Activated naive CD8-positive, alpha-beta T cell treated with anti-CD3 and anti-CD28 coated beads, Interleukin-2, amount 50 U/mL, for 24 hours (primary cell): Measurements from ENCODE around the gene EMP1.

Experiments
- ATAC-seq: fragments of 150-1000 bp; cut with Tn5 transposase; one replicate; pipeline ENCODE4 v1.10.0; 2021
- DNase-seq: peaks from one replicate; pipeline ENCODE4 v3.0.0; 2021
- H3K27ac Mint-ChIP-seq: one replicate; pipeline ENCODE4 v1.8.0; 2021; ENCODE audit warnings: mild to moderate bottlenecking, mixed read lengths
- H3K27me3 Mint-ChIP-seq: one replicate; pipeline ENCODE4 v1.8.0; 2021; ENCODE audit warnings: mixed read lengths
- H3K36me3 Mint-ChIP-seq: one replicate; pipeline ENCODE4 v1.8.0; 2021; ENCODE audit warnings: low read depth, mixed read lengths
- H3K4me1 Mint-ChIP-seq: one replicate; pipeline ENCODE4 v1.8.0; 2021; ENCODE audit warnings: mixed read lengths
- H3K4me3 Mint-ChIP-seq: one replicate; pipeline ENCODE4 v1.8.0; 2021; ENCODE audit warnings: mild to moderate bottlenecking, moderate library complexity, mixed read lengths
- H3K9me3 Mint-ChIP-seq: one replicate; pipeline ENCODE4 v1.8.0; 2021; ENCODE audit warnings: mixed read lengths

Gene EMP1

DNA sequence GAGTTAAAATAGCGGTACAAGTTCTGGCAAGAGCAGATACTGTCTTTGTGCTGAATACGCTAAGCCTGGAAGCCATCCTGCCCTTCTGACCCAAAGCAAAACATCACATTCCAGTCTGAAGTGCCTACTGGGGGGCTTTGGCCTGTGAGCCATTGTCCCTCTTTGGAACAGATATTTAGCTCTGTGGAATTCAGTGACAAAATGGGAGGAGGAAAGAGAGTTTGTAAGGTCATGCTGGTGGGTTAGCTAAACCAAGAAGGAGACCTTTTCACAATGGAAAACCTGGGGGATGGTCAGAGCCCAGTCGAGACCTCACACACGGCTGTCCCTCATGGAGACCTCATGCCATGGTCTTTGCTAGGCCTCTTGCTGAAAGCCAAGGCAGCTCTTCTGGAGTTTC lies 18.5 kb downstream of the EMP1 start:
- Mint-ChIP-seq H3K27ac (no peak overlapping the region), H3K27me3 (peaks cover 2% of the 10 kb centered on the region), H3K9me3 (no peaks in the 10 kb centered on the region), H3K36me3 (no peaks in the 10 kb centered on the region), H3K4me1 (peaks cover 20% of the 10 kb centered on the region), H3K4me3 (no peak overlapping the region)
- ATAC-seq (no peak), DNase-seq (no peak)

DNA sequence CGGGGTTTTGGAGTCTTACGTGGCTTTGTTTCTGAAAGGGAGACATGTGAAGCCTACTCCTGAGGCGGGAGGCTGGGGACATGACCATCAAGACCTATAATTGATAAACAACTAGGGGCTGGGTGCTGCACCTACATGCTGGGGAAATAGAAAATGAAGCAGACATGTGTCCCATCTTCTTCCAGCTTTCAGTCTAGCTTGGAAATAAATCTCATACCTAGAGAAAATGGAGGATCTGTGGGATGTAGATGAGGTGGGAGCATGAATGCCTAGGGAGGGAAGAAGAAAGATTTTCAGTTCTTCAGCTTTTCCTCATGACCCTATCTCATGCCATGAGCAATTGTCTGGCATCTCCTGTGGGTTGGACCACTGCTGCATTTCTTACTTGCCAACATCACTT lies 22.1 kb downstream of the EMP1 start:
- H3K4me3 Mint-ChIP-seq, result no peak overlapping the region
- no peaks in the 10 kb centered on the region for H3K36me3 Mint-ChIP-seq
- no peaks in the 10 kb centered on the region for H3K9me3 Mint-ChIP-seq
- DNase-seq, result no peak
- no peak overlapping the region for H3K27ac Mint-ChIP-seq
- ATAC-seq, result no peak
- no peaks in the 10 kb centered on the region for H3K4me1 Mint-ChIP-seq
- peaks cover 2% of the 10 kb centered on the region for H3K27me3 Mint-ChIP-seq

DNA sequence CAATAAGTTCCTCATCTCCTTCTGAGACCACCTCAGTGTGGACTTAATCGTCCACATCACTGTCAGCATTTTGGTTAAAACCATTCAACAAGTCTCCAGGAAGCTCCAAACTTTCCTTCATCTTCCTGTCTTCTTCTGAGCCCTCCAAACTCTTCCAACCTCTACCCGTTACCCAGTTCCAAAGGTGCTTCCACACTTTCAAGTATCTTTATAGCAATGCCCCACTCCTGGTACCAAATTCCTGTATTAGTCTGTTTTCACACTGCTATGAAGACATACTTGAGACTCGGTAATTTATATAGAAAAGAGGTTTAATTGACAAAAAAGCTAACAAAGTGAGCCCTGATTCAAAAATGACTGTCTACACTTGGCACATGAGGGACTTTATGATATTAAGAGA lies 22.8 kb downstream of the EMP1 start:
- Mint-ChIP-seq H3K27me3 (peaks cover 6% of the 10 kb centered on the region), H3K4me3 (no peak overlapping the region), H3K27ac (no peak overlapping the region), H3K36me3 (no peaks in the 10 kb centered on the region), H3K9me3 (no peaks in the 10 kb centered on the region), H3K4me1 (no peaks in the 10 kb centered on the region)
- ATAC-seq, result no peak
- no peak for DNase-seq

- Mint-ChIP-seq H3K27ac (no peak overlapping the region), H3K4me1 (no peaks in the 10 kb centered on the region), H3K36me3 (no peaks in the 10 kb centered on the region), H3K4me3 (no peak overlapping the region), H3K9me3 (no peaks in the 10 kb centered on the region), H3K27me3 (peaks cover 7% of the 10 kb centered on the region)
- DNase-seq, result no peak
- ATAC-seq, result no peak
Observed at GRCh38 chr12:13220838-13221237, 24.3 kb downstream of the EMP1 start.

DNA sequence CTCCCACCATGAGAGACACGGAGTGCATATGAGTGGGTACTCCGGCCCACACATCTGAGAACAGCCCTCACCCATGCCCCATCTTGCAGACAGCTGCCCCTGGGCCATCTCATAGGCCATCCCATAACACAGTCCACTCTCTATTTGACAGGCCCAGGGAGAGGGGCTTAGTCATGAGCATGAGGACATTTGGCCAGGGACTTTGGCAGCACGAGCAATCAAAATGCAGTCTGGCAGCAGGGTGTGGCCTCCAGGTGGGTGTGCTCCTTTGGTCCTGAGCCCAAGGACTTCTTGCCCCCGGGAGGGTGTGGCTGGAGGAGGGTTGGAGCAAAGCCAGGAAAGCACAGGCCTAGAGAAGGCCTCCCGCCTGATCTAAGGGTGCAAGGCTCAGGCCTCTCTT lies 25.6 kb downstream of the EMP1 start:
- no peaks in the 10 kb centered on the region for H3K9me3 Mint-ChIP-seq
- DNase-seq, result no peak
- no peaks in the 10 kb centered on the region for H3K36me3 Mint-ChIP-seq
- H3K4me3 Mint-ChIP-seq, result no peak overlapping the region
- H3K27me3 Mint-ChIP-seq, result peaks cover 12% of the 10 kb centered on the region
- peak; percentile 10 for ATAC-seq
- H3K27ac Mint-ChIP-seq, result no peak overlapping the region
- H3K4me1 Mint-ChIP-seq, result no peaks in the 10 kb centered on the region

DNA sequence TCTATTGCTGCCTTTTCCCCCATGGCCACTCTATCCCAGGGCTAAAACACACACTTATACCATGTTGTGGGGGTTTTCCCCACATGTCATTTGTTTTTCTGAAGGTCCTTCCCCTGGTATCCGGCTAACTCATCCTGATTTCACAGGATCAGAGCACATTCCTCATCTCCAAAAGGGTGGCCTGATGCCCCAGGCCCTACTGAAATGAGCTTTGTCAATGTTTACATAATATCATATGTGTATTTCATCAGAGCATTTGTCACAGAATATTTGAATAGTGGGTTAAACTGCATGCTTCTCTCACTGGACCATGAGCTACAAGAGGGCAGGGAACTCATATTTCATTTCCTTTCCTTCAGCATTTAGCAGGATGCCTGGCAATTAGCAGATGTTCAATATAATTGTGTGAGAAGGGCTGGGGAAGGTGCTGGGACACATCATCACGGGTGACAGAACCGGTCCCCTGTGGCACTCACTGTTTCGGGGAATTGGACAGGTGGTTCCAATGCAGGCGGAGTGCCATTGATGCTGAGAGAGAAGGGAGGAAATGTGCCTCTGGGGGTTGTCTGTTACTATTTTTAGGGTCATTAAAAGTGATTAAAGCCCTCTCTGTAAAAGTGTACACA lies 26.8 kb downstream of the EMP1 start:
- Mint-ChIP-seq H3K27ac (no peak overlapping the region), H3K36me3 (no peaks in the 10 kb centered on the region), H3K4me3 (no peak overlapping the region), H3K9me3 (no peaks in the 10 kb centered on the region), H3K27me3 (peaks cover 15% of the 10 kb centered on the region), H3K4me1 (no peaks in the 10 kb centered on the region)
- ATAC-seq (no peak), DNase-seq (no peak)

- DNase-seq (no peak), ATAC-seq (no peak)
- H3K9me3 Mint-ChIP-seq, result no peaks in the 10 kb centered on the region
- no peaks in the 10 kb centered on the region for H3K4me1 Mint-ChIP-seq
- no peak overlapping the region for H3K27ac Mint-ChIP-seq
- no peaks in the 10 kb centered on the region for H3K36me3 Mint-ChIP-seq
- H3K27me3 Mint-ChIP-seq, result peaks cover 19% of the 10 kb centered on the region
- H3K4me3 Mint-ChIP-seq, result no peak overlapping the region
Observed at GRCh38 chr12:13223941-13224340, 27.4 kb downstream of the EMP1 start.

DNA sequence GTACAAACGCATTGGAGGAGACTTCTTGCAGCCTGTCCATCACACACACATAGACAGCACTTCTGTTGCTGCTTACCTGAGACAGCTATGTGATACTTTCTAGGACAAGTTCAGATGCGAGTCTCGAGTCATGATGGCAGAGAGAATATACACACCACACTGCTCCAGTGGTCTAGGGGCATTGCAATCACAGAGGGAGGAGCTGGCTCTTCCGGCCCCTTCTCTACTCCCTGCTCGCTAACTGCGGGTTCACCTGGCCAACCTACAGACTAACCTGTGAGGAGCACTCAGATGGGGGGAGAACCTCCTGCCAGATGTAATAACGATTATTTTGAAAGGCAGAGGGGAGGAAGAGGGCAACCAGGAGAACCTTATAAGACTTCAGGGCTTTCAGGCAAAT lies 30.7 kb downstream of the EMP1 start:
- Mint-ChIP-seq H3K27me3 (peaks cover 21% of the 10 kb centered on the region), H3K4me1 (no peaks in the 10 kb centered on the region), H3K36me3 (no peaks in the 10 kb centered on the region), H3K9me3 (no peaks in the 10 kb centered on the region), H3K27ac (no peak overlapping the region), H3K4me3 (no peak overlapping the region)
- no peak for DNase-seq
- ATAC-seq, result no peak

GRCh38 chr12:13228579-13228978 lies 32.1 kb downstream of the EMP1 start:
- H3K9me3 Mint-ChIP-seq, result no peaks in the 10 kb centered on the region

DNA sequence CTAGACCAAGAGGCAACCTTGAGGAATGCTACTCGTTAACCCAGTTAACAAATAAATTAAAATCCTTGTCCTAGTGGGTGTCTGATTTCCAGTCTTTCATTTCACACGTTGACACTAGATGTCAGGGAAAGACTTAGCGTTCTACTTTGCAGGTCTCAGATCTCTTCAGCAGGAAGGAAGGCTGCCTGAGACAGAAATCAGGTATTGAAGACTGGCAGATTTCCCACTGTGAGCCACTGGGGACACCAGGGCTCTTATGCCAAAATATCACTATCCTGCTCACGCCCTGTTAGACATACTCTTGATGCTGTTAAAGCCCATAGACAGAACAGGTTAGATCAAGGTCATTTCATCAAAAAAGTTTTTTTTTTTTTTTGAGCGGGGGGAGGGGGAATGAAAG lies 33.0 kb downstream of the EMP1 start:
- Mint-ChIP-seq H3K9me3 (no peaks in the 10 kb centered on the region), H3K27me3 (peaks cover 17% of the 10 kb centered on the region), H3K27ac (no peak overlapping the region), H3K4me3 (no peak overlapping the region), H3K4me1 (no peaks in the 10 kb centered on the region), H3K36me3 (no peaks in the 10 kb centered on the region)
- ATAC-seq, result no peak
- no peak for DNase-seq

More at GRCh38 chr12:13228579-13228978, 32.1 kb downstream of the EMP1 start:
- H3K27me3 Mint-ChIP-seq, result peaks cover 21% of the 10 kb centered on the region
- H3K4me3 Mint-ChIP-seq, result no peak overlapping the region
- H3K27ac Mint-ChIP-seq, result no peak overlapping the region
- no peaks in the 10 kb centered on the region for H3K4me1 Mint-ChIP-seq
- no peak for ATAC-seq
- DNase-seq, result no peak
- no peaks in the 10 kb centered on the region for H3K36me3 Mint-ChIP-seq

DNA sequence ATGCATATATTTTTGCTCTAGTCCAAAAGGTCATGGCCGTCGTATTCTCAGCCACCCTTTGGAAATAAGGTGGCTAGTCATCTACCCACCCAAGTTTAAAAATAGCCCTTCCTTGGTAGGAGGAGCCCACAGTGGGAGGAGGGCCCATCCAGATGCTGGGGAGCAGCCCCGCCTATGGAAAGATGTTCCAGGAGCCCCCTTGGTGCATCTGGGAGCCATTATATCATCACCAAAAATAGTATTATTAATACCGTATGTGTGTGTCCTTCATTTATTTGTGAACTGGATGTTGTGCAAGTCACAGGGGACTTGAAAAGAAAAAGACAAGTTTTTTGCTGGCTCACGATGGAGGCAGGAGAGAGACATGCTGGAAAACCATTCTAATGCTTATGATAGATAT lies 34.0 kb downstream of the EMP1 start:
- DNase-seq (no peak), ATAC-seq (no peak)
- H3K27me3 Mint-ChIP-seq, result peaks cover 18% of the 10 kb centered on the region
- no peak overlapping the region for H3K27ac Mint-ChIP-seq
- no peaks in the 10 kb centered on the region for H3K4me1 Mint-ChIP-seq
- no peak overlapping the region for H3K4me3 Mint-ChIP-seq
- H3K9me3 Mint-ChIP-seq, result no peaks in the 10 kb centered on the region
- H3K36me3 Mint-ChIP-seq, result no peaks in the 10 kb centered on the region

DNA sequence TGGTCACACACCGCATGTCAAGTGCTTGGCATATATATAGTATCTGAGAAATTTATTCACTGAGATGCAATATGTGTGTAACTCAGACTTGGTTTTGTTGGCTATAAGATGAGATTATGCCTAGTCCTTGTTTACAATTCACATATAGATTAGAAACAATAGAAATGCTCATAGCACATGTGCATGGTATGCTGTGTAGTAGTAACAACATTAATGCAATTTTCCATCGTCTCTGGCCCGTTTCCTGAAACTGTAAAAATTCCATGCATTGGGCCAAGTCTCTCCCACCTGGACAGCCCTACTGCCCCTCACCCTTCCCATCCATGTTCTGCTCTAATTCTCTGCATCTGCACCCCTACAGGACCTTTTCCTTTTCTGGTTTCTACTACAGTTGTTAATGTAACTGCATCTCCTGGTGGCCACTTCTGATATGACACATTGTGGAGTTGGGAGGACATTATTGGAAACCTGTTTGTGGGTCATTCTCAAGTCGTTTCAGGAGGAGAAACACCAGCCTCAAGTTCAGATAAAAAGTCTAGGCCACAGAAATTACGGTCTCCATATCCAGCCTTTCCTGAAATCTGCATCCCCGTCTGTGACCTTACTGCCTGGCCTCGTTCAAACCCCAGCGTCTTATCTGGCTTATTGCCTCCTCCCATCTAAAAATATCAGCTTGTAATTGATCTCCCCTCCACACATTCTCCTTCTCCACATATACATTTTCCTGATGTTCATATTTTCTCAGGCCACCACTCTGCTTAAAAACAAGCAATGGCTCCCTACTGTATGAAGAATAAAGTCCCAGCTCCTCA lies 37.5 kb downstream of the EMP1 start:
- H3K27me3 Mint-ChIP-seq, result peaks cover 6% of the 10 kb centered on the region
- no peaks in the 10 kb centered on the region for H3K36me3 Mint-ChIP-seq
- no peak overlapping the region for H3K4me3 Mint-ChIP-seq
- H3K27ac Mint-ChIP-seq, result no peak overlapping the region
- H3K4me1 Mint-ChIP-seq, result no peaks in the 10 kb centered on the region
- DNase-seq (no peak), ATAC-seq (no peak)
- no peaks in the 10 kb centered on the region for H3K9me3 Mint-ChIP-seq

GRCh38 chr12:13238204-13238603 lies 41.7 kb downstream of the EMP1 start:
- no peaks in the 10 kb centered on the region for H3K9me3 Mint-ChIP-seq

GRCh38 chr12:13241833-13242488 lies 45.4 kb downstream of the EMP1 start:
- H3K36me3 Mint-ChIP-seq, result no peaks in the 10 kb centered on the region
- no peak overlapping the region for H3K27ac Mint-ChIP-seq
- DNase-seq (no peak), ATAC-seq (no peak)
- H3K4me1 Mint-ChIP-seq, result no peaks in the 10 kb centered on the region
- no peaks in the 10 kb centered on the region for H3K9me3 Mint-ChIP-seq
- peaks cover 9% of the 10 kb centered on the region for H3K27me3 Mint-ChIP-seq
- no peak overlapping the region for H3K4me3 Mint-ChIP-seq

More at GRCh38 chr12:13238204-13238603, 41.7 kb downstream of the EMP1 start:
- no peaks in the 10 kb centered on the region for H3K36me3 Mint-ChIP-seq
- peaks cover 9% of the 10 kb centered on the region for H3K27me3 Mint-ChIP-seq
- DNase-seq (no peak), ATAC-seq (no peak)
- no peak overlapping the region for H3K4me3 Mint-ChIP-seq
- no peaks in the 10 kb centered on the region for H3K4me1 Mint-ChIP-seq
- H3K27ac Mint-ChIP-seq, result no peak overlapping the region

DNA sequence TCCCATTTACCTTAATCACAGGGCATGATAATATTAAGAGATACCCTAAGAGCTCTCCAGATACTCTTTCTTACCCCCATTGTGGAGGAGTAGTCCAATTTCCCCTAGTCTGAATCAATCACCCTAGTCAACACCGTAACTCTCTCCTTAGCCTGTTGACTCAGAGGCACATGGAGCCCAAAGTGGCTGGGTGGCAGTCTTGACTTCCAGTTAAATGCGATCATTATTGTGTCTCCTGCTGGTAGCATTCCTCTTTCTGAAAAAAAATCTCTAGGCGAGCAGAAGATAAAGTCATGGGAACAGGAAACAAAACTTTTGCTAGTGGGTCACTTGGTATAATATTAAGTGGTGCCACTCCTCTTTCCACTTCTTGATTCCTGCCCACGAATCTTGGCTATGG lies 46.4 kb downstream of the EMP1 start:
- Mint-ChIP-seq H3K27ac (no peak overlapping the region), H3K4me1 (no peaks in the 10 kb centered on the region), H3K36me3 (no peaks in the 10 kb centered on the region), H3K4me3 (no peak overlapping the region), H3K27me3 (peaks cover 9% of the 10 kb centered on the region), H3K9me3 (no peaks in the 10 kb centered on the region)
- ATAC-seq (no peak), DNase-seq (no peak)
